DMS 273 (cell line): ENCODE measurements around the gene FOXP3.

Experiments used
- DNase-seq: peaks from one replicate; lab custom pipeline; 2025; ENCODE audit not compliant: unreplicated experiment; lab: John Stamatoyannopoulos, UW

The FOXP3 gene

DNA sequence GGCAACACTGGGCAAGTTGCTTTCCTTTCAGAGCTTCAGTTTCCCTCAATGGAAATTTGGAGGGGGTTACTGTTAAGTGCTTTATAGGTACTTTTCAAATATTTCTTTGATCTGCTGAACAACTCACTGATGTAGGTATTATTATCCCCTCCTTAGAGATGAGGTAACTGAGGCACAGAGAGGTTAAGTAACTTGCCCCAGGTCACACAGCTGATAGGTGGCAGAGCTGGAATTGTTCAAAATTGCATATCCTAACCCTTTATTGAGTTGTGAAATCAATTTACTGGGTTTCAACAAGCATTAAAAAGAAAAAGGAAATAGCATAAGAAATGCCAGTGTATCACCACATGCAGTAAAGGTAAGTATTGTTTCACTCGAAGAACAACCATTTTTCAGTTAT lies 11.7 kb upstream of the FOXP3 start:
- no peak for DNase-seq

DNA sequence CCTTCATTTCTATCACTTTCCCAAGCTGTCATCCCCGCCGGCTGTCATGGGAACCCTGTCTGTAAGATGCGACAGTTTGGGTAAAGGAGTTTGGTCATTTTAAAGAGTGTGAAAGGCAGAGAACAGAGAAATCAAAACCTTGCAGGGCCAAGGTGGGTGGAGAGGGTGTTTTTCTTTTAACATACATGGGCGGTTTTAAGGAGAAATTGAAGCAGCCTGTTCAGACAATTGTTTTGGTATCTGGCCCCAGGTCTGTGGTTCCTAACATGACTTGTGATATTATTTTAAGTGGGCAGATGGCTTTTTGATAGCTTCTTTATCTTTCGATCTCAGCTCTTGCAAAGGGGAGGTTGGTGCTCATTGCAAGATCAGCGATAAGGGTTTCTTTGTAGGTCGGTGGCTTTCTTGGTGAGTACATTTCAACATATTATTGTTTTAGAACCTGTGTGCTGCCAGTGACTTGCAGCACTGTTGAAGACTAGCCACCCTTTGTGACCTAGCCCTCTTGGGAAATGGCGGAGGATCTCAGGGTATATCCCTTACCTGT lies 8.7 kb upstream of the FOXP3 start:
- no peak for DNase-seq

GRCh38 chrX:49272421-49272820 lies 7.9 kb upstream of the FOXP3 start:
- no peak for DNase-seq

GRCh38 chrX:49271341-49271740 lies 6.8 kb upstream of the FOXP3 start:
- no peak for DNase-seq

DNA sequence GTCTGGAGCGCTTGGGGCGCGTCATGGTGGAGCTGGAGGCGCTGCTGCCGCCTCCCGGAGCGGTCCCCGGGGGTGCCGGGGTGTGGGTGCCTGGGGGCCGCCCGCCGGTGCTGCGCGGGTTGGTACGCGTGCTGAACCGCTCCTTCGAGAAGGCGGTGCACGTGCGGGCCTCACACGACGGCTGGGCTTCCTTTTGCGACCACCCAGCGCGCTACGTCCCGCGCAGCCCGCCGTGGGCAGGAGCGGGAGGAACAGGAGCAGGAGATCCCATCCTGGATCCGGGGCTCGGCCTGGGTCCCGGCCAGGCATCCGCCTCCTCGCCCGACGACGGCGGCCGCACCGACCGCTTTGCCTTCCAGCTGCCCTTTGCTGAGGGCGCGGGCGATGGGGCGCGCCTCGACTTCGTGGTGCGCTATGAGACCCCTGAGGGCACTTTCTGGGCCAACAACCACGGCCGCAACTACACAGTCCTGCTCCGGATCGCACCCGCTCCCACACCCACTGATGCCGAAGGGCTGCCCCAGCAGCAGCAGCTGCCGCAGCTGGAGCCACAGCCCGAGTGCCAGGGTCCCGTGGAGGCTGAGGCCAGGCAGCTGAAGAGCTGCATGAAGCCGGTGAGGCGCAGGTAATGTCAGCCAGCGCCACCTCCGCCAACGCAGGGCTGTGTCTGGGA lies 5.9 kb upstream of the FOXP3 start:
- no peak for DNase-seq

DNA sequence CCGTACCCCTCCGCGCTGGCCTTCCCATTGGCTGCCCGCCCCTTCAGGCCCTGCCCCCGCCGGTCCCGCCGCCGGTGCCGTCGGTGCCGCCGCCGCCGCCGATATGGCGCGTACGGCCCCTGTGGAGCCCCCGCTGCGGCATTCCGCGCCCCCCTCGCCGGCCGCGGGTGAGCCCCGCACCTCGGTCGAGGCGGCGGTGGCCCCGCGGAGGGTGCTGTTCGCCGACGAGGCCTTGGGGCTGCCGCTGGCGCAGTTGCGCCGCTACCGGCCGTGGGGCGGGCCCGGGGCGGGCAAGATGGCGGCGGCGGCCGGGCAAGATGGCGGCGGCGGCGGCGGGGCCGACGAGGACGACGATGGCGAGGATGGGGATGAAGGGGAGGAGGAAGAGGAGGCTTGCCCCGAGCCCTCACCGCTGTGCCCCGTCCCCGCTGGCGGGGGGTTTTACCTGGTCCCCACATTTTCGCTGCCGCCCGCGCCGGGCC lies 5.3 kb upstream of the FOXP3 start, which contains the start of gene PPP1R3F:
TSS of gene PPP1R3F (plus strand) at position 27 of the 482 bp plus-strand sequence. CDS start at position 104, 77 bp downstream.
- no peak for DNase-seq

GRCh38 chrX:49269010-49269766 lies 4.7 kb upstream of the FOXP3 start:
- DNase-seq = peak; percentile 99

DNA sequence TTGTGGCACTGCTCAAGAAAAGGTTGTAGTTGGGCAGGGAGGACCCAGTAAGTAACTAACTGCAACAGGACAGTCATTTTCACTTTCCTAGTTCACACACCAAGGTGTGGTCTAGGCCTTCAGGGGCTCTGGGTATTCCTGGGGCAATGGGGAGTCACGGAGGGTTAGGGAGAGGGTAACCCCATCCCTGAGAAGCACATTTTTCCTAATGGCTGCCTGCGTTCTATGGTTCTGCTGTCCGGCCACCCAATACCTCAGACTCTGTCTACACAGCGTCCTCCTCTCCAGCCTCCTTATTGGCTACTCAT lies 4.1 kb upstream of the FOXP3 start:
- DNase-seq = no peak

- DNase-seq = peak; percentile 56
Observed at GRCh38 chrX:49266523-49267445, 2.3 kb upstream of the FOXP3 start.

GRCh38 chrX:49263631-49264030 lies 879 bp downstream of the FOXP3 start:
- DNase-seq = no peak

DNA sequence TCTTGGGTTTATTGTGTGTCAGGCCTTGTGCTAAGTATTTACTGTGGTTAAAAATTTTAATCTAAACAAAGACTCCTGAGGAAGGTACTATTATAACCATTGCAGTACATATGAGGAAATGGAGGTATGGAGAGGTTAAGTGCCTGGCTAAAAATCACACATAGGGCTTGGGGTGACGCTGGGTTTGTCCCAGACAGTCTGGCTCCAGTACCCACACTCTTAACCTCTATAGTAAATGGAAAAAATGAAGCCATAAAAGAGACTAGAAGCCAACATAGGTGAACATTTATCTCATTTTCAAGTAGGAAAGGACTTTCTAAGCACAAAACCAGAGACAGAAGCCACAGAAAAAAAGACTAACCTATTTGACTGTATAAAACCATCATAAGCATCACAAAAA lies 1.9 kb downstream of the FOXP3 start:
- DNase-seq = no peak

GRCh38 chrX:49260221-49260985 lies 4.1 kb downstream of the FOXP3 start:
- no peak for DNase-seq

DNA sequence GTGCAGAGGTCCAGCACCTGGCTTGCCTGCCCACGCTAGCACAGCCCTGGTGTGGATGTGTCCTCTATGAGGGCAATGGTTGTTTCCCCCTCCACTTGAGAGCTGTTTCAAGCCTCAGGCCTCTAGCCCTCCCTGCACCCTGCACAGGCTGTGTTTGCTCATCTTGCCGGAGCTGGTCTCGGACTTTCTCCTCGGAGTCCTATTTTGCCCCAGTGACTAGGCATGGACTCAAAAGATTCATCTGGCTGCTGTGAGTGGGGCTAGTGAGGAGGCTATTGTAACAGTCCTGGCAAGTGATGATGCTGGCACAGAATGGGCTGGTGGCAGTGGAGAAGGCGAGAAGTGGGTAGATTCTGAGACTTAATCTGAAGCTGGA lies 5.8 kb downstream of the FOXP3 start:
- no peak for DNase-seq

DNA sequence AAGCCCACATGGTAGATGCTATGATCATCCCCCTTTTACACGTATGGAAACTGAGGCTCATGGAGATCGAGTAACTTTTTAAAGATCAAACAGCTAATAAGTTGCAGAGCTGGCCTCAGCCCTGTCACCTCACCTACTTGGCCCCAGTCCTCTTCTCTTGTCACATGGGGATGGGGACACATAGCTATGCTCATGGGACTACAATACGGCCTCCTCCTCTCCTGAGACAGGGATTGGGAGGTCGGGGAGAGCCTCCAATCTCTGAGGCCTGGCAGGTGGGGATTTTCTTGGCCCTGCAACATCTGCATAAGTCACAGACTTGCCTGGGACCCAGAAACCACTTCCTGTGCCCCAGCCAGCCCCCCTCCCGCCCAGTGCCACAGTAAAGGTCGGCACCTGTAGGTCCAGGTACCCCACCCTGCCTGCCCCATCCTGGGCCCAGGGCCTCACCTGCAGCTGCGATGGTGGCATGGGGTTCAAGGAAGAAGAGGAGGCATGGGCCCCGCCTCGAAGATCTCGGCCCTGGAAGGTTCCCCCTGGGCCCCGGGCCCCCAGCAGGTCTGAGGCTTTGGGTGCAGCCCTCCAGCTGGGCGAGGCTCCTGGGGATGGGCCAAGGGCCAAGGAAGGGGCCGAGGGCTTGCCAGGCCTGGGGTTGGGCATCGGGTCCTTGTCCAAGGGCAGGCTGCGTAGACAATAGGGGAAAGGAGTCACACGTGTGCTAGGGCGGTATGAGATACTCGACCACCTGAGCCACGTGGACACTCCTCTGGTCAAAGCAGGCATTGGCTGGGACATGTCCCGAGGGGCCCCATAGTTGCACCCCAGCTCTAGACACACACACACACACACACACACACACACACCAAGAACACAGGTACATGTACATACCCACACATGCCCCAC lies 6.4 kb downstream of the FOXP3 start:
- no peak for DNase-seq

- no peak for DNase-seq
Observed at GRCh38 chrX:49257074-49257790, 7.3 kb downstream of the FOXP3 start.

DNA sequence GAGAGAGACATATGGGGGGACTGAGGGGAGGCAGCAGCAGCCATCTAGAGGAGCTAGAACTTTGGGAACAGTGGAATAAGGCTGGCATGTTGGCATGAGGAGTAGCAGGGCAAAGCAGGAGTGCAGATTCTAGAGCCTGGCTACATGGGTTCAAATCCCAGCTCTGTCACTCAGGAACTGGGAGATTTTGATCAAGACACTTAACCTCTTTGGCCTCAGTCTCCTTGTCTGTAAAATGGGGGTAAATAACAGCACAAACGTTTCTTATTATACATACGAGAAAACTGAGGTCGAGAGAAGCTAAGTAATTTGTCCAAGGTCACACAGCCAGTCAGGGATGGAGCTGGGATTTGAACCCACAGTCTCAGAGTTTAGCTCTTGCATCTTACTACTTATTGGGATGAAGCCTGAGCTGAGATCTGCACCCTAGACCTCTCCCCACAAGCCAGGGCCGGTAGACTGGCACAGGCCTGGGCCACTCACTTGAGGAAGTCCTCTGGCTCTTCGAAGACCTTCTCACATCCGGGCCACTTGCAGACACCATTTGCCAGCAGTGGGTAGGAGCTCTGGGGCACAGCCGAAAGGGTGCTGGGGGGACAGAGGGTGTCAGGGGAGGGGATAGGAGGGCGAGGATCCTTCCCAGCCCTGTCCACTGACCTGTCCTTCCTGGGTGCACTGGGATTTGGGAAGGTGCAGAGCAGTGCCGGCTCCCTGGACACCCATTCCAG lies 8.1 kb downstream of the FOXP3 start:
- no peak for DNase-seq

DNA sequence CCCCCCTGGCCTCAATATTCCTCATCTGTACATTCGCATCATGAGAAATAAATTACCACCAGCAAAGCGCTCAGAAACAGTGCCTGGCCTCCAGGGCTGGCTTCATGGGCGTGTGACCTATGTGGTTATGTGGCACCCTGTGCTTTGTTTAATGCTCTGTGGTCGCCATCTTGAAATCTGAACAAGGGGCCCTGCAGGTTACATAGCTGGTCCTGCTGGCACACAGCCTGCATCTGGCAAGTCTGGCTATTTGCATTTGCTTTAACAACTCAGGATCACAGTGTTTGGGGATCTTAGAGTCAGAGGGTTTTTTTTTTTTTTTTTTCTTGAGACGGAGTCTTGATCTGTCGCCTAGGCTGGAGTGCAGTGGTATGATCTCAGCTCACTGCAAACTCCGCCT lies 9.9 kb downstream of the FOXP3 start:
- DNase-seq = no peak

- no peak for DNase-seq
Observed at GRCh38 chrX:49251325-49251724, 13.2 kb downstream of the FOXP3 start.
